GM13976 (cell line): ENCODE results near the gene IFNGR2.
A peak's percentile ranks its signal among the peaks of the same experiment; 100 is the strongest.

Source experiments
- DNase-seq: peaks from one replicate; pipeline ENCODE4 v3.0.0; 2012; ENCODE audit warnings: low spot score
- in situ Hi-C: fragments of 300-500 bp; cut with MboI; formaldehyde crosslinking; loops from one replicate; pipeline ENCODE4 v1.12.0; 2022; ENCODE audit warnings: low sequenced_read_pairs, mixed read lengths, inconsistent platforms; ENCODE audit not compliant: unreplicated experiment
- TF ChIP-seq, protein P1 (sequence below): IDR thresholded peaks from 2 replicates; pipeline ENCODE4 v1.5.1; 2012; ENCODE audit warnings: borderline replicate concordance, mild to moderate bottlenecking; ENCODE audit not compliant: insufficient read depth; ENCODE audit errors: extremely low read depth, missing control alignments, control extremely low read depth

Gene IFNGR2, protein sequence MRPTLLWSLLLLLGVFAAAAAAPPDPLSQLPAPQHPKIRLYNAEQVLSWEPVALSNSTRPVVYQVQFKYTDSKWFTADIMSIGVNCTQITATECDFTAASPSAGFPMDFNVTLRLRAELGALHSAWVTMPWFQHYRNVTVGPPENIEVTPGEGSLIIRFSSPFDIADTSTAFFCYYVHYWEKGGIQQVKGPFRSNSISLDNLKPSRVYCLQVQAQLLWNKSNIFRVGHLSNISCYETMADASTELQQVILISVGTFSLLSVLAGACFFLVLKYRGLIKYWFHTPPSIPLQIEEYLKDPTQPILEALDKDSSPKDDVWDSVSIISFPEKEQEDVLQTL

DNA sequence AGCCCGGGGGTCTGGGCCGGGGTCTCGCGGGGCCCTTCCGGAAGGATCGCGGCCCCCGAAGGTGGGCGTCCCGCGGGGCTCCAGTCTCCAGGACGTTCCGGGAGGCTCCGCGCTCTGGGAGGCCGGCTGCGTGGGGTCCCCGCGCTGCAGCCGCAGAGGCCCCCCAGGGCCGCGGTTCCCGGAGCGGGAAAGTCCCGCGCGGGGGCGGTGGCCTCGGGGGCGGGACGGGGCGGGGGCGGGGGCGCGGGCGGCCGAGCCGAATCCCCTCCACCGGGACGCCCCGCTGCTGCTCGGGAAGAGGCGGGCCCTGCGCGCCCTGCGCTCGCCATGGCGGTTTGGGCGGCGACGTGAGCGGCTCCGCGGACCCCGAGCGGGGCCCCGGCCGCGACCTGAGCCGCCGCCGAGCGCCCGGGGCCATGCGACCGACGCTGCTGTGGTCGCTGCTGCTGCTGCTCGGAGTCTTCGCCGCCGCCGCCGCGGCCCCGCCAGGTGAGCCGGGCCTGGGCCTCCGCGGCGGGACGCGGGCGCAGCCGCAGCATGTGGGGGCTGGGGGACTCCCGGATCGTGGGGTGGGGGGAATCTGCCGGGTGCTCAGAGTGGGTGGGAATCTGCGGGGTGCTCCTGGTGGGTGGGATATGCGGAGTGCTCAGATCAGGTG lies at the start of gene IFNGR2:
IFNGR2 (plus strand) TSS at position 286 of the 658 bp plus-strand sequence; CDS start at position 417, 131 bp downstream.
- DNase-seq: peak; percentile 83
- in situ Hi-C loops: no loop called here
- TF ChIP-seq, protein P1, sequence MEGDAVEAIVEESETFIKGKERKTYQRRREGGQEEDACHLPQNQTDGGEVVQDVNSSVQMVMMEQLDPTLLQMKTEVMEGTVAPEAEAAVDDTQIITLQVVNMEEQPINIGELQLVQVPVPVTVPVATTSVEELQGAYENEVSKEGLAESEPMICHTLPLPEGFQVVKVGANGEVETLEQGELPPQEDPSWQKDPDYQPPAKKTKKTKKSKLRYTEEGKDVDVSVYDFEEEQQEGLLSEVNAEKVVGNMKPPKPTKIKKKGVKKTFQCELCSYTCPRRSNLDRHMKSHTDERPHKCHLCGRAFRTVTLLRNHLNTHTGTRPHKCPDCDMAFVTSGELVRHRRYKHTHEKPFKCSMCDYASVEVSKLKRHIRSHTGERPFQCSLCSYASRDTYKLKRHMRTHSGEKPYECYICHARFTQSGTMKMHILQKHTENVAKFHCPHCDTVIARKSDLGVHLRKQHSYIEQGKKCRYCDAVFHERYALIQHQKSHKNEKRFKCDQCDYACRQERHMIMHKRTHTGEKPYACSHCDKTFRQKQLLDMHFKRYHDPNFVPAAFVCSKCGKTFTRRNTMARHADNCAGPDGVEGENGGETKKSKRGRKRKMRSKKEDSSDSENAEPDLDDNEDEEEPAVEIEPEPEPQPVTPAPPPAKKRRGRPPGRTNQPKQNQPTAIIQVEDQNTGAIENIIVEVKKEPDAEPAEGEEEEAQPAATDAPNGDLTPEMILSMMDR: no peak

DNA sequence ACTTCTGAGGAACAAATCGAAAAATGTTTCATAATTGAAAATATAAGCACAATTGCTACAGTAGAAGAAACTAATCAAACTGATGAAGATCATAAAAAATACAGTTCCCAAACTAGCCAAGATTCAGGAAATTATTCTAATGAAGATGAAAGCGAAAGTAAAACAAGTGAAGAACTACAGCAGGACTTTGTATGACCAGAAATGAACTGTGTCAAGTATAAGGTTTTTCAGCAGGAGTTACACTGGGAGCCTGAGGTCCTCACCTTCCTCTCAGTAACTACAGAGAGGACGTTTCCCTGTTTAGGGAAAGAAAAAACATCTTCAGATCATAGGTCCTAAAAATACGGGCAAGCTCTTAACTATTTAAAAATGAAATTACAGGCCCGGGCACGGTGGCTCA lies 47.9 kb upstream of the IFNGR2 start:
- DNase-seq: no peak
- TF ChIP-seq, protein P1: no peak
- in situ Hi-C loops: no loop called here

DNA sequence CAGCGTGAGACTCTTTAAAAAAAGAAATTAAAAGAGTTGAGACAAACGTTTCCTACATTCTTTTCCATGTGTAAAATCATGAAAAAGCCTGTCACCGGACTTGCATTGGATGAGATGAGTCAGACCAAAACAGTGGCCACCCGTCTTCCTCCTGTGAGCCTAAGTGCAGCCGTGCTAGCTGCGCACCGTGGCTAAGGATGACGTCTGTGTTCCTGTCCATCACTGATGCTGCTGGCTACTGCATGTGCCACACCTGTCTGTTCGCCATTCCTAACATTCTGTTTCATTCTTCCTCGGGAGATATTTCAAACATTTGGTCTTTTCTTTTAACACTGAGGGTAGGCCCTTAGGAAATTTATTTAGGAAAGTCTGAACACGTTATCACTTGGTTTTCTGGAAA lies 47.2 kb upstream of the IFNGR2 start:
- DNase-seq: no peak
- in situ Hi-C loops: no loop called here
- TF ChIP-seq, protein P1: no peak

DNA sequence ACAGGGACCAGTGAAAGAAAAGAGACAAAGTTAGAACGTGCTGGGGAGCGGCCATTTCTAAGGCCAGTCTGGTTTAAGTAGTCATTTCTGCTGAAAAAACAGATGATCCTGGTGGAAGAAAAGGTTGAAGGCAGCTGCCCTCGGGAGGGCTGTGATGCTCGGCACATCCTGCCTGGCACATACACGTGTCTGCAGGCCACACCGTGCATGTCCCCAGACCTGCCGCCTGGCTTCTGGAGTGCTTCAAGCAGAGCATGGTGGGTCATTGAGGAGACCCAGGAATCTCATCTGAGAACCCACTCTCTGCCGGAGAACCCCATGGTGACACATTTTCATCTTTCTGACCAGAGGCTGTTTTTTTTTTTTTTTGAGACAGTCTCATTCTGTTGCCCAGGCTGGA lies 46.0 kb upstream of the IFNGR2 start:
- in situ Hi-C loops: no loop called here
- DNase-seq: no peak
- TF ChIP-seq, protein P1: no peak

DNA sequence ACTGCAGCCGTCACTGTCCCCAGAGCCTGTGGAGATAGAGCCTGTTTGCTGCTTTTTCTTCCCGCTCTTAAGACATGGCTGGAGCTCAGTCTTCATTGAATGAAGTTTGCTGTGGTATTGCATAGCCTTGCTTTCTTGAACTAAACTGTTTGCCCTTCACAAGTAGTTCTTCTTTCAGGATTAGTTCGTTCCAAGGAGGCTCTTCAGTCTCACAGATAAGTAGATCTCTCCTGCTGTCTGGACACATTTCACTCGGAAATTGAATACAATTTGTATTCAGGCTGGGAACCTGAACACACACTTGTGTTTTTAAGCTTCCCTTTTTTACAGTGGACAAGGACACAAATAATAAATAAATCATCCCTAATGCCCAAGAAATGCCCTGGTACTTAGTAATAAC lies 43.8 kb upstream of the IFNGR2 start:
- in situ Hi-C loops: no loop called here
- TF ChIP-seq, protein P1: no peak
- DNase-seq: no peak

DNA sequence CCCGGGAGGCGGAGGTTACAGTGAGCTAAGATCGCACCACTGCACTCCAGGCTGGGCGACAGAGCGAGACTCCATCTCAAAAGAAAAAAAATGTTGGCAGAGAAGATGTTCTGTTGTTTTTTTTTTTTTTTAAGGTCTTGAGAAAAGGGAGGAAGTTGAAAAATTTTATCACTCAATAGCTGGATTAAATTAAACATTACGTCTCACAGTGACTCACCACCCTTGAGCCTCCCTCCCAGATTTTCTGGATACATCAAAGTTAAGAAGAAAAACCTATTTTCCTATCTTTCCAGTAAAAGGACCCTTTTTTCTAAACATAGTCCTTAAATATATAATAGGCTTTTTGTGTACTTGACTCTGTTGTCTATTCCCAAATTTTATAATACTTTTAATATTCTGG lies 42.9 kb upstream of the IFNGR2 start:
- TF ChIP-seq, protein P1: no peak
- DNase-seq: no peak
- in situ Hi-C loops: loop anchor here (5.0 to 10.0 kb wide), 2 partner anchors 82 to 155 kb away; no protein-coding TSS in a partner anchor
